ENCODE measurements around the gene CCNB2. TPM values are rescaled to one million over a fixed set of nuclear protein-coding genes. Genes with fewer than 3 reads are reported as not detected.

The CCNB2 gene
- total and polyA plus RNA-seq, 2 of the 8 experiments (the other 6 are each of a cell fraction or from before 2014, with no cell fraction given), result 70.7 to 92.1 TPM

- TF ChIP-seq, protein P1, sequence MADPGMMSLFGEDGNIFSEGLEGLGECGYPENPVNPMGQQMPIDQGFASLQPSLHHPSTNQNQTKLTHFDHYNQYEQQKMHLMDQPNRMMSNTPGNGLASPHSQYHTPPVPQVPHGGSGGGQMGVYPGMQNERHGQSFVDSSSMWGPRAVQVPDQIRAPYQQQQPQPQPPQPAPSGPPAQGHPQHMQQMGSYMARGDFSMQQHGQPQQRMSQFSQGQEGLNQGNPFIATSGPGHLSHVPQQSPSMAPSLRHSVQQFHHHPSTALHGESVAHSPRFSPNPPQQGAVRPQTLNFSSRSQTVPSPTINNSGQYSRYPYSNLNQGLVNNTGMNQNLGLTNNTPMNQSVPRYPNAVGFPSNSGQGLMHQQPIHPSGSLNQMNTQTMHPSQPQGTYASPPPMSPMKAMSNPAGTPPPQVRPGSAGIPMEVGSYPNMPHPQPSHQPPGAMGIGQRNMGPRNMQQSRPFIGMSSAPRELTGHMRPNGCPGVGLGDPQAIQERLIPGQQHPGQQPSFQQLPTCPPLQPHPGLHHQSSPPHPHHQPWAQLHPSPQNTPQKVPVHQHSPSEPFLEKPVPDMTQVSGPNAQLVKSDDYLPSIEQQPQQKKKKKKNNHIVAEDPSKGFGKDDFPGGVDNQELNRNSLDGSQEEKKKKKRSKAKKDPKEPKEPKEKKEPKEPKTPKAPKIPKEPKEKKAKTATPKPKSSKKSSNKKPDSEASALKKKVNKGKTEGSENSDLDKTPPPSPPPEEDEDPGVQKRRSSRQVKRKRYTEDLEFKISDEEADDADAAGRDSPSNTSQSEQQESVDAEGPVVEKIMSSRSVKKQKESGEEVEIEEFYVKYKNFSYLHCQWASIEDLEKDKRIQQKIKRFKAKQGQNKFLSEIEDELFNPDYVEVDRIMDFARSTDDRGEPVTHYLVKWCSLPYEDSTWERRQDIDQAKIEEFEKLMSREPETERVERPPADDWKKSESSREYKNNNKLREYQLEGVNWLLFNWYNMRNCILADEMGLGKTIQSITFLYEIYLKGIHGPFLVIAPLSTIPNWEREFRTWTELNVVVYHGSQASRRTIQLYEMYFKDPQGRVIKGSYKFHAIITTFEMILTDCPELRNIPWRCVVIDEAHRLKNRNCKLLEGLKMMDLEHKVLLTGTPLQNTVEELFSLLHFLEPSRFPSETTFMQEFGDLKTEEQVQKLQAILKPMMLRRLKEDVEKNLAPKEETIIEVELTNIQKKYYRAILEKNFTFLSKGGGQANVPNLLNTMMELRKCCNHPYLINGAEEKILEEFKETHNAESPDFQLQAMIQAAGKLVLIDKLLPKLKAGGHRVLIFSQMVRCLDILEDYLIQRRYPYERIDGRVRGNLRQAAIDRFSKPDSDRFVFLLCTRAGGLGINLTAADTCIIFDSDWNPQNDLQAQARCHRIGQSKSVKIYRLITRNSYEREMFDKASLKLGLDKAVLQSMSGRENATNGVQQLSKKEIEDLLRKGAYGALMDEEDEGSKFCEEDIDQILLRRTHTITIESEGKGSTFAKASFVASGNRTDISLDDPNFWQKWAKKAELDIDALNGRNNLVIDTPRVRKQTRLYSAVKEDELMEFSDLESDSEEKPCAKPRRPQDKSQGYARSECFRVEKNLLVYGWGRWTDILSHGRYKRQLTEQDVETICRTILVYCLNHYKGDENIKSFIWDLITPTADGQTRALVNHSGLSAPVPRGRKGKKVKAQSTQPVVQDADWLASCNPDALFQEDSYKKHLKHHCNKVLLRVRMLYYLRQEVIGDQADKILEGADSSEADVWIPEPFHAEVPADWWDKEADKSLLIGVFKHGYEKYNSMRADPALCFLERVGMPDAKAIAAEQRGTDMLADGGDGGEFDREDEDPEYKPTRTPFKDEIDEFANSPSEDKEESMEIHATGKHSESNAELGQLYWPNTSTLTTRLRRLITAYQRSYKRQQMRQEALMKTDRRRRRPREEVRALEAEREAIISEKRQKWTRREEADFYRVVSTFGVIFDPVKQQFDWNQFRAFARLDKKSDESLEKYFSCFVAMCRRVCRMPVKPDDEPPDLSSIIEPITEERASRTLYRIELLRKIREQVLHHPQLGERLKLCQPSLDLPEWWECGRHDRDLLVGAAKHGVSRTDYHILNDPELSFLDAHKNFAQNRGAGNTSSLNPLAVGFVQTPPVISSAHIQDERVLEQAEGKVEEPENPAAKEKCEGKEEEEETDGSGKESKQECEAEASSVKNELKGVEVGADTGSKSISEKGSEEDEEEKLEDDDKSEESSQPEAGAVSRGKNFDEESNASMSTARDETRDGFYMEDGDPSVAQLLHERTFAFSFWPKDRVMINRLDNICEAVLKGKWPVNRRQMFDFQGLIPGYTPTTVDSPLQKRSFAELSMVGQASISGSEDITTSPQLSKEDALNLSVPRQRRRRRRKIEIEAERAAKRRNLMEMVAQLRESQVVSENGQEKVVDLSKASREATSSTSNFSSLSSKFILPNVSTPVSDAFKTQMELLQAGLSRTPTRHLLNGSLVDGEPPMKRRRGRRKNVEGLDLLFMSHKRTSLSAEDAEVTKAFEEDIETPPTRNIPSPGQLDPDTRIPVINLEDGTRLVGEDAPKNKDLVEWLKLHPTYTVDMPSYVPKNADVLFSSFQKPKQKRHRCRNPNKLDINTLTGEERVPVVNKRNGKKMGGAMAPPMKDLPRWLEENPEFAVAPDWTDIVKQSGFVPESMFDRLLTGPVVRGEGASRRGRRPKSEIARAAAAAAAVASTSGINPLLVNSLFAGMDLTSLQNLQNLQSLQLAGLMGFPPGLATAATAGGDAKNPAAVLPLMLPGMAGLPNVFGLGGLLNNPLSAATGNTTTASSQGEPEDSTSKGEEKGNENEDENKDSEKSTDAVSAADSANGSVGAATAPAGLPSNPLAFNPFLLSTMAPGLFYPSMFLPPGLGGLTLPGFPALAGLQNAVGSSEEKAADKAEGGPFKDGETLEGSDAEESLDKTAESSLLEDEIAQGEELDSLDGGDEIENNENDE (IDR thresholded peaks at IDR 0.05; ENCODE audit: insufficient replicate concordance, low read length), result no peak
- TF ChIP-seq HDAC2 (IDR thresholded peaks at IDR 0.05; ENCODE audit: borderline replicate concordance in 1 of 2, low read depth in 2 of 2, low read length in 2 of 2) (no peak), RBBP5 (IDR thresholded peaks at IDR 0.05; ENCODE audit: borderline replicate concordance, low read depth, low read length) (no peak), TBP (IDR thresholded peaks at IDR 0.05; ENCODE audit: low read depth, low read length) (no peak)
These were observed 16.0 kb downstream of the CCNB2 start (continued) for GRCh38 chr15:59120937-59121336.
